DMS53 (cell line): ENCODE results near the gene TAX1BP3.
"Not testable (repeated sequence)": the region's sequence is repeated elsewhere in the genome, so short reads cannot be mapped to it uniquely, and the experiment has no call there.

Experiments used
- DNase-seq: peaks from one replicate; lab custom pipeline; 2025; lab: John Stamatoyannopoulos, UW

TAX1BP3 gene, protein sequence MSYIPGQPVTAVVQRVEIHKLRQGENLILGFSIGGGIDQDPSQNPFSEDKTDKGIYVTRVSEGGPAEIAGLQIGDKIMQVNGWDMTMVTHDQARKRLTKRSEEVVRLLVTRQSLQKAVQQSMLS

GRCh38 chr17:3668279-3669084 is at the start of gene TAX1BP3, which contains the start of gene EMC6:
TAX1BP3 (minus strand) TSS chr17:3668578; CDS start chr17:3668526, 52 bp downstream.
EMC6 (plus strand) TSS chr17:3668812; CDS start chr17:3669147, 335 bp downstream.
- DNase-seq = peak; percentile 98

DNA sequence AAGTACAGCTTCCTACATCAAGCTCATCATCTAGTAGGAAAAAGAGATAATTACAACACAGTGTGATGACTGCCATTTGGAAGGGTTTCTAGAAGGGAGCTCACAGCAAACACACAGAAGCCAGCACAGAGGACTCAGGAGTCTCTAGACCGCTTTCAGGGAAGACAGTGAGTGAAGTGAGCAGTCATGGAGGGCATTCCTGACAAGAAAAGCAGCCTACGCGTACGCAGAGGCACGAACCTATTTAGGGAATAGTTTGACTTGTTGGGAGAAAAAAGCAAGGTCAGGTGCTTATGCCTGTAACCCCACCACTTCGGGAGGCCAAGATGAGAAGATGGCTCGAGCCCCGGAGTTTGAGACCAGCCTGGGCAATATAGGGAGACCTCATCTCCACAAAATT is 46.9 kb upstream of the TAX1BP3 start:
- no peak for DNase-seq

DNA sequence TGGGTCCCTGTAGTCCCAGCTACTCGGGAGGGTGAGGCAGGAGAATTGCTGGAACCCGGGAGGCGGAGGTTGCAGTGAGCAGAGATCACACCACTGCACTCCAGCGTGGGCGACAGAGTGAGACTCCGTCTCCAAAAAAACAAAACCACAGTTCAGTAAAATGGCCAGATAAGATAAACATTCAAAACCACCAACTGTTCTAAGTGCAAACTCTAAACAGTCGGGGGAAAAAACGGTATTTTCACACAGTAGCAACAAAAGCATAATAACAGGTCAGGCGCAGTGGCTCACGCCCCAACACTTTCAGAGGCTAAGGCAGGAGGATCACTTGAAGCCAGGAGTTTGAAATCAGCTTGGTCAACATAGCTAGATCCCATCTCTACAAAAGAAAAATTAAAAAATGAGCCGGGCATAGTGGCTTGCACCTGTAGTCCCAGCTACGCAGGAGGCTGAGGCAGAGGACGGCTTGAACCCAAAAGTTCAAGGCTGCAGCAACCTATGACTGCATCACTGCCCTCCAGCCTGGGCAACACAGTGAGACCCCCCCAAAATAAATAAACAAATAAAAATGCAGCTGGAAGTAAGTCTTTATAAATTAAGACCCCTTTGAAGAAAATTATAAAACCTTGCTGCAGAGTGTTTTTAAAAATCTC is 44.6 kb upstream of the TAX1BP3 start:
- no peak for DNase-seq

GRCh38 chr17:3710951-3711383 is 42.6 kb upstream of the TAX1BP3 start:
- DNase-seq = peak; percentile 39

DNA sequence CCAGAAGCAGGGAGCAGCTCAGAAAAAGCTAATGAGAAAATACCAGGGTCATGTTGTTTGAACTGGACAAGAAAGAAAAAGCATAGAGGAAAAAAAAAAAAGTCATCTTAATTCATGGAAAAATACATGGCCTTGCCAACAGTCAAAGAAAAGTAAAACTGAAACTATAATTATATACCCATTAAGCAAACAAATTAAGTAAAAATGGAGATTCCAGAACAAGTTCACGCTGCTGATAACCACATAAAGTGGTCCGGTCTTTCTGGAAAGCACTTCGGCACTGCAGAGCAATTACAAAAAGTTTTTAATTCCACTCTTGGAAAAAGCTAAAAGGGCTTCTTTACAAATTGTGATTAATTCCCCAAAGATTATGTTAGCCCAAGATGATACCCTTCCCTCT is 40.0 kb upstream of the TAX1BP3 start:
- no peak for DNase-seq

GRCh38 chr17:3705718-3705984 is 37.3 kb upstream of the TAX1BP3 start:
- not testable (repeated sequence) for DNase-seq

DNA sequence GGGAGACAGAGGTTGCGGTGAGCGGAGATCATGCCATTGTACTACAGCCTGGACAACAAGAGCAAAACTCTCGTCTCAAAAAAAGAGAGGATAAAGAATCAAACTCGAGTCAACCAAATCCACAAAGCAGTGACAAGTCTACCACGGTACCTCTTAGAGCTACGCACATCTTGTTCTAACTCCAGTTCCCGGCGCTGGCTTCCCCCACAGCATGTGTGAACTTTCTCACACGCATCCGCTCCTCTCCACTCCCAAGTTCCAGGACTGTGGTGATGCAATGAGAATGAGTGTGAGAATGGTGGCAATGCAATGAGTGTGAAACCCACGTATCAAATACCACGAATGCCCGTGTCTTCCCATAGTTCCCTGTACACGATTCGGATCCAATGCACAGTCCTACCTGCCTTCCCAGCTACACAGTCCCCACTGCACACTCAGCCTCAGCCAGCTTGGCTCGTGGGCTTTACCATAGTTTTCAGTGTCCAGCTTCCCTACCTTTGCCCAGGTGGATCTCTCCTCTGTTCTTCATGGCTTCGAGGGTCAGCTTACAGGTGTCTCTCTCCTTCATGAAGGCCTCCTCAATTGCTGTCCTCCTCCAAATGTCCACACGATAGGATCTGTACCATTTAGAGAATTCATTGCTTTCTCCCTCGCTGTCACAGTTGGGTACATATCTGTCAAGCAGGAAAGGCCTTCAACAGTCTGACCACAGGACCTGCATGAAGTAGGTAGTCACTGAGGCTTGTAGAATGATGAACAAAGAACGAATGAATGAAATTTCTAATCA is 36.7 kb upstream of the TAX1BP3 start:
- DNase-seq = no peak

GRCh38 chr17:3702041-3702539 is 33.7 kb upstream of the TAX1BP3 start:
- DNase-seq = peak; percentile 16

GRCh38 chr17:3699951-3700350 is 31.6 kb upstream of the TAX1BP3 start:
- DNase-seq = no peak

DNA sequence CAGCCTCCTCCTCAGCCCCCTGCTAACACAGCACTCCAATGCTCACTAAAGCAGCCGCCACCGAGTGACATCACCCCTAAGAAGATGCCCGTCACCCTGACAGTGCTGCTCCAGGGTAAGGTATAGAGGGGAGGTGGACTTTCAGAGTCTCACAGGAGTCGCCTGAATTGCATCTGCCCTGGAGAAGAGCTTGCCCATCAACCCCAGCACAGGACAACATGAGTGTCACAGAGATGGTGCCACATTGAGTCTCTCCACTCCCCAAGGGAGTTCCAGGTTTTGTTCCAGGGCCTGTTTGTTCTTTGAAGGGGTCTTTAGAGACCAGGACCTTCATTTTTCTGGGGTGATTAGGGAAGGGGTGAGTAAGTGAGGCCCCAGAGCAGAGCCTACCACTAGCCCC is 29.8 kb upstream of the TAX1BP3 start:
- no peak for DNase-seq

DNA sequence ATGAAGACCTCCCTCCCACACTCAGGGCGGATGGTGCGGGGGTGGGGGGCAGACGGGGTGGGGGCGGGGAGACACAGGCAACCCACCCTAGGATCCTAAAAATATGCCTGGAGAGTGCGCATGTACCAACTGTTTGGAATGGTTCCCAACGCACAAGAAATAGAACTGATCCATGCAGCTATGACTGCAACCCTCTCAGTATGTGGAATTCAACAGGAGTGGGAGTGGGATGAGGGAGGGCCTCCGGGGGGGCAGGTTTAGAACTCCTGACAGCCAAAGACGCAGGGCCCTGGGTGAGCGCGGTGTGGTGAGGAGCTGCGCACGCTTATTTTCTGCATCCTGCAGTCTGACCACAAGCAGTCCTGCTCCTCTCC is 28.7 kb upstream of the TAX1BP3 start:
- no peak for DNase-seq

- DNase-seq = peak; percentile 54
These were observed 27.5 kb upstream of the TAX1BP3 start, which contains the start of gene P2RX5 for GRCh38 chr17:3695723-3696411. P2RX5 (minus strand) TSS chr17:3696155; CDS start chr17:3696005, 150 bp downstream.

- peak; percentile 51 for DNase-seq
These were observed 26.8 kb upstream of the TAX1BP3 start for GRCh38 chr17:3695129-3695722.

- no peak for DNase-seq
These were observed 25.5 kb upstream of the TAX1BP3 start for GRCh38 chr17:3693829-3694231.

DNA sequence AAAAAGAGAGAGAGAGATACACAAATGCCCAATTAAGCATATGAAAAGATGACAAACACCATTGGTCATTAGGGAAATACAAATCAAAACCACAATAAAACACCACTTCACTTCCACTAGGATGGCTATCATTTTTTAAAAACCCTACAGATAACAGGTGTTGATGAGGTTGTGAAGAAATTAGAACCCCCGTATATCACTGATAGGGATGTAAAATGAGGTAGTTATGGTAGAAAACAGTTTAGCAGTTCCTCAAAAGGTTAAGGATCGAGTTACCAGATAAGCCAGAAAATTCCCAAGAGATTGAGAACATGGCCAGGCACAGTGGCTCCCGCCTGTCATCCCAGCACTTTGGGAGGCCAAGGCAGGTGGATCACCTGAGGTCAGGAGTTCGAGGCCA is 24.8 kb upstream of the TAX1BP3 start:
- DNase-seq = no peak

- DNase-seq = no peak
These were observed 24.0 kb upstream of the TAX1BP3 start for GRCh38 chr17:3692346-3692745.

GRCh38 chr17:3691617-3692067 is 23.3 kb upstream of the TAX1BP3 start:
- no peak for DNase-seq

GRCh38 chr17:3690094-3690715 is 21.8 kb upstream of the TAX1BP3 start:
- DNase-seq = no peak

DNA sequence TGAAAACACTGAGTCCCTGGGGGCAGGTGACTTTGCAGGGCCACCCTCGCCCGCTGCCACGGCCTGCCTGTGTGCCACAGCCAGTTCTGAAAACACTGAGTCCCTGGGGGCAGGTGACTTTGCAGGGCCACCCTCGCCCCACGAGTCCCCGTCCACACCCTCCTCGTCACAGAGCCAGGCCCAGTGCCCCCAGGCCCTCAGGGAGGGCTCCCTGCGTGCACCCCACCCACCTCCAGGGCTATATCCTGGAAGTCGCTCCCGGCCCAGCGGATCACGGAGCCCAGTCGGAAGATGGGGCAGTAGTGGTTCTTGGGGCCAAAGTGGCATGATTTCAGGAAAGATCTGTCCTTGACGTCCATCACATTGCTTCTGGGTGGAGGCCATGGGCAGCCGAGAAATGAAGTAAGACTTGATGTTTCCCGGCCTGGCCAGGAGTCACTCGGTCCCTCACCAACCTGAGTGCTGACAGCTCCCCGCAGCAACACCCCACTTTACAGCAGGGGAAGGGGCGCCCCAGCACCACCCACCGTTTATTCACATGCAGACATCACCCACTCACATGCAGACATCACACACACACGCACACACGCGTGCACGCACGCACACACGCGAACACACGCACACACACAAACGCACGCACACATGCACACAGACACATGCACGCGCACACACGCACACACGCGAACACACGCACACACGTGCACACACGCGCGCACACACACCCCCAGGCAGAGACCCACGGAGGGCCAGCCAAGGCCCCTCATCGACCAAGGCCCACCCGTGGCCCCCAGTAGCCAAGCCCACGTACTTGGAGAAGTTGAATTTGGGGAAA is 21.1 kb upstream of the TAX1BP3 start:
- no peak for DNase-seq

DNA sequence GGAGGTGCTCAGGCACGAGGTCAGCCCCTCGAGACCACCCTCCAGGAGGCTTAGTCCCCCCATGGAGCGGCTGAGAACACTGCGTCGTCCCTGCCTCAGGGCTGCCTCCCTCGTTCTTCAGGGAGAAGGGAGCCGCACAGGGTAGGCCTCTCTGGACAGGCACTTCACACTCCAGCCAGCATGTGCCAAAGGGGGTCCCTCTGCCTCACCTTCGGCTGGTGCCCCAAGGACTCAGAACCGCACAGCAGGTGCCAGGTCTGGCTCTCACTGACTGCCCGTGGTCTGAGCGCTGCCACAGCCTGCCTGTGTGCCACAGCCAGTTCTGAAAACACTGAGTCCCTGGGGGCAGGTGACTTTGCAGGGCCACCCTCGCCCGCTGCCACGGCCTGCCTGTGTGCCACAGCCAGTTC is 20.5 kb upstream of the TAX1BP3 start:
- no peak for DNase-seq
